HG03571 (cell line): ENCODE results near the gene ANAPC2.

Source experiments
- ATAC-seq: cut with Tn5 transposase; IDR thresholded peaks from one replicate; pipeline ENCODE4 v1.9.1; 2021; ENCODE audit not compliant: unreplicated experiment

The ANAPC2 gene

GRCh38 chr9:137130176-137130755, 58.1 kb downstream of the ANAPC2 start:
- ATAC-seq = peak; percentile 15

GRCh38 chr9:137129456-137130175, 58.7 kb downstream of the ANAPC2 start:
- peak; percentile 77 for ATAC-seq

GRCh38 chr9:137128862-137129455, 59.4 kb downstream of the ANAPC2 start:
- no peak for ATAC-seq

GRCh38 chr9:137128158-137128861, 60.0 kb downstream of the ANAPC2 start:
- no peak for ATAC-seq

- no peak for ATAC-seq
Measured at GRCh38 chr9:137127301-137128157, 60.8 kb downstream of the ANAPC2 start.

GRCh38 chr9:137126786-137127185, 61.6 kb downstream of the ANAPC2 start:
- no peak for ATAC-seq
